SH-SY5Y (cell line): ENCODE results near the gene PBX1.

Experiments used
- GATA2 ChIP-seq: IDR thresholded peaks from 2 replicates; pipeline ENCODE4 v1.6.1; 2011; ENCODE audit warnings: mild to moderate bottlenecking, low read depth, low read length
- GATA3 ChIP-seq: IDR thresholded peaks from 2 replicates; pipeline ENCODE4 v1.6.1; 2011; ENCODE audit warnings: low read depth, mild to moderate bottlenecking, low read length, moderate library complexity

GRCh38 chr1:164760569-164760968 is 201.6 kb downstream of the PBX1 start:
- TF ChIP-seq GATA2 (no peak), GATA3 (no peak)
